GM18867 (cell line): ENCODE results near the gene NCOA3.
"Not testable (repeated sequence)": the region's sequence is repeated elsewhere in the genome, so short reads cannot be mapped to it uniquely, and the experiment has no call there.

ENCODE experiments used
- ATAC-seq: cut with Tn5 transposase; IDR thresholded peaks from one replicate; pipeline ENCODE4 v1.9.1; 2021; ENCODE audit warnings: mild to moderate bottlenecking, moderate library complexity; ENCODE audit not compliant: unreplicated experiment

Gene NCOA3

GRCh38 chr20:47468290-47469050 is 33.2 kb upstream of the NCOA3 start:
- peak; percentile 67 for ATAC-seq

GRCh38 chr20:47475419-47476044 is 26.2 kb upstream of the NCOA3 start:
- no peak for ATAC-seq

DNA sequence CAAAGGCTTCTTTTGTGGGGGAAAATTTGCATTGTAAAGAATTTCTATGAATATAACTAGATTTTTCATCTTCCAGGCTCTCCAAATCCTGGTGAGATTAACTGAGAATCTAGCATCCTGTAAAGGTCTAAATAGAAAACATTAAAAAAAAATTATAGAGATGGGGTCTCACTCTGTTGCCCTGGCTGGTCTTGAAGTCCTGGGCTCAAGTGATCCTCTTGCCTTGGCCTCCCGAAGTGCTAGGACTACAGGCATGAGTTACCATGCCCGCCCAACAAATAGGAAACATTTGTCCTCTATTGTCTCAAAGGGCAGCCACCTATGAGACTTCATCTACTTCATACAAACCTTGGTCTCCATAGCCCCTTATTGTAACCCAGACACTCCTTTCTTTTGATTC is 25.2 kb upstream of the NCOA3 start:
- no peak for ATAC-seq

GRCh38 chr20:47479093-47479492 is 22.6 kb upstream of the NCOA3 start:
- no peak for ATAC-seq

DNA sequence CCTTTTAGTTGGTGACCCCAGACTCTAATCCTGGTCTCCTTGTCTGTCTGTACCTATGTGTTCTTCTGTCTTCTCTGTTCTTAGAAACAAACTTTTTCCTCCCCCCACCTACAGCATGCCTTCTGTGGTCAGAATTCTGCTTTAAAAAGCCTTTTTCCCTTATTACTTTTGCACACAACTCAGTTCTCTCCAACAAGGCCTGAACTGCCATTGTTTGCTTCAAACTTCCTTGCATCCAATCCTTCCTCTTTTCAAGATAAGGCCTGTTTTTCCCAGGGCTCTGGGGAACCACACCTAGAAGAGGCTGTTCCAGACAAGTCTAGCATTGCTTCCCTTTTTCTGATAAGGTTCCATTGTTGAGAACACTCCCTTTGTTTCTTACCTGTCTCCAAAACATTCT is 22.2 kb upstream of the NCOA3 start:
- no peak for ATAC-seq

DNA sequence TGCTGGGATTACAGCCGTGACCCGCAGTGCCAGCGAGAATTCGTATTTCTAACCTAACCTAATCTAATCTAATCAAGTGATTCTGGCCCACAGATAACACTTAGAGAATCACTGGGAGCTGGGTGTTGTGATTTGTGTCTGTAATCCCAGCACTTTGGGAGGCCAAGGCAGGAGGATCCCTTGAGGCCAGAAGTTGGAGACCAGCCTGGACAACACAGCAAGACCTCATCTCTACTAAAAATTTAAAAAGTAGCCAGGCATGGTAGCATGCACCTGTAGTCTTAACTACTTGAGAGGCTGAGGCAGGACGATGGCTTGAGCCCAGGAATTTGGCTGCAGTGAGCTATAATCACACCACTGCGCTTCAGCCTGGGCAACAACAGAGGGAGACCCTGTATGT is 21.4 kb upstream of the NCOA3 start:
- ATAC-seq = no peak

DNA sequence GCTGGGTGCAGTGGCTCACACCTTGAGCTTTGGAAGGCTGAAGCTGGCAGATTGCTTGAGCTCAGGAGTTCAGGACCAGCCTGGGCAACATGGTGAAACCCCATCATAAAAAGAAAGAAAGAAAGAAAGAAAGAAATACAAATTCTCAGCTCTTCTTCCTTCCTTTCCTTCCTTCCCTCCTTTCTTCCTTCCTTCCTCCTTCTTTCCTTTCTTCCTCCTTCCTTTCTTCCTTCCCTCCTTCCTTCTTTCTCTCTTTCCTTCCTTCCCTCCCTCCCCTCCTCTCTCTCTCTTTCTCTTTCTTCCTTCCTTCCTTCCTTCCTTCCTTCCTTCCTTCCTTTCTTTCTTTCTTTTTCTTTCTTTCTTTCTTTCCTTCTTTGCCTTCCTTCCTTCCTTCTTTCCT is 21.0 kb upstream of the NCOA3 start:
- no peak for ATAC-seq

DNA sequence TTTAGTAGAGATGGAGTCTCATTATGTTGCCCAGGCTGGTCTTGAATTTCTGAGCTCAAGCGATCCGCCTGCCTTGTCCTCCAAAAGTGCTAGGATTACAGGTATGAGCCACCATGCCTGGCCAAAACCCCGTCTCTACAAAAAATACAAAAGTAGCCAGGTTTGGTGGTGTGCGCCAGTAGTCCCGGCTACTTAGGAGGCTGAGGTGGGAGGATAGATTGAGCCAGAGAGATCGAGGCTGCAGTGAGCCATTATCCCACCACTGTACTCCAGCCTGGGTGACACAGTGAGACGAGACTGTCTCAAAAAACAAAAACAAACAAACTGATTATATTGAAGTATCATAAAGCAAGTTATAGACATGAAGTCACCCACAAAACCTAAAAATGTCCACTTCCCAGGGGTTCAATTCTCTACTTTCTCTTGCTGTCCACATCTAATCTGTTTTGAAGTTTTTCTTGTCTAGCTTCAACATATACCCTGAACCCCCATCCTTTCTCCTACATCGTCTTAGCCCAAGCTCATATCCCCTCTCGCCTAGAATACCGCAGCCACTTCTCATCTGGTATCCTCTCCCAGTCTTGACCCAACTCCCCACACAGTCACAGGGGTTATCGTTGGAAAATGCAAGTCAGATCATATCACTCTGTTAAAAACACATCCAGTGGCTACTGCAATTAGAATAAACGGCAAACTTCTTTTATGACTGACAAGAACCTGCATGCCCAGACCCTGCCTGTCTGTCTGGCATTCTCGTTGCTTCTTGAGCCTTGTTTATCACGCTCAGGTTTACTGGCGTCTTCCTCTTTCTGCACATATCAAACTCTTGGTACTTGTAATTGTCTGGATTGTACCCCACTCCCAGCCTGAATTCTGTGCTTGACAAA is 20.1 kb upstream of the NCOA3 start:
- no peak for ATAC-seq

DNA sequence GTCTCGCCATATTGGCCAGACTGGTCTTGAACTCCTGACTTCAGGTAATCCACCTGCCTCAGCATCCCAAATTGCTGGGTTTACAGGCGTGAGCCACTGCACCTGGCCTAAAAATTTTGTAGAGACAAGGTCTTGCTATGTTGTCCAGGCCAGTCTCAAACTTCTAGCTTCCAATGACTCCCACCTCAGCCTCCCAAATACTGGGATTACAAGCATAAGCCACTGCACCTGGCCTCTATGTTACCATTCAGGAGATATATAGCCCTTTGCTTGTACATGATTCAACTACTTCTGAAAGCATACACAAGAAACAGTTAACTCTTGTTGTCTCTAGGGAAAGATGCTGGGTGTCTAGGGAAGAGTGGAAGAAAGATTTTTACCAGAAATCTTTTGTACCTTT is 19.0 kb upstream of the NCOA3 start:
- ATAC-seq = no peak

- ATAC-seq = no peak
Observed at GRCh38 chr20:47484303-47484702, 17.4 kb upstream of the NCOA3 start.

- peak; percentile 70 for ATAC-seq
Observed at GRCh38 chr20:47487175-47487917, 14.3 kb upstream of the NCOA3 start.

GRCh38 chr20:47489448-47489872 is 12.2 kb upstream of the NCOA3 start:
- no peak for ATAC-seq

DNA sequence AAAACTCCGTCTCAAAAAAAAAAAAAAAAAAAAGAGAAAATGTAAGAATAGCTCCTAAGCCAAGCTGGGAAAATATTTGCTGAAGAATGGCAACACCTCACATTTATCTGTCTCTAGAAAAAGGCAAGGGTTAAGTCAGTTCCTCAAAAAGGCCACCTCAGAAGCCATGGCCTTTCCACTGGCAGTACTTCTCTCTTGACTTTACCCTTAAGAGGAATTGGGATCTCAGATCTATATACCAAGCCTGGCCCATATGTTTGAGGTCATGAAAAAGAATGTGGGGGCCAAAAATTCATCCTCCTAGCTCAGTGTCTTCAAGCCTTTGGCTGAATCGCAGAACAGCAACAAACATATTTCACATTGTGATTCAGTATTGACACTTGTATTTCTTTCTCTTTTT is 10.9 kb upstream of the NCOA3 start:
- no peak for ATAC-seq

DNA sequence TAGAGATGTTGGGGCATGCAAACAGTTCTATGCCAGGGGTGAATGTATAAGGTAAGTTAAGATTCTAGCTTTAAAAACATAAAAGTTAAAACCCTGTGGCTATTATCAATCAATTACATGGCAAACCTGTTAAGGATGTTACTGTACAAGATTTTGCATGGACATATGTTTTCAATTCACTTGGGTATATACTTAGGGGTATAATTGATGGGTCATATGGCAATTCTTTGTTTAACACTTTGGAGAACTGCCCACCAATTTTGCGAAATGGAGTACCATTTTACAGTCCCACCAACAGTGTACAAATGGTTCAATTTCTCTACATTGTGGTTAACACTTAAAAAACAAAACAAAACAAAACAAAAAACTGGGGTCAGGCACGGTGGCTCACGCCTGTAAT is 9.4 kb upstream of the NCOA3 start:
- ATAC-seq = no peak

- ATAC-seq = no peak
Observed at GRCh38 chr20:47493175-47493962, 8.3 kb upstream of the NCOA3 start.

GRCh38 chr20:47493963-47494293 is 7.8 kb upstream of the NCOA3 start:
- ATAC-seq = no peak

GRCh38 chr20:47494606-47495005 is 7.1 kb upstream of the NCOA3 start:
- ATAC-seq = not testable (repeated sequence)

DNA sequence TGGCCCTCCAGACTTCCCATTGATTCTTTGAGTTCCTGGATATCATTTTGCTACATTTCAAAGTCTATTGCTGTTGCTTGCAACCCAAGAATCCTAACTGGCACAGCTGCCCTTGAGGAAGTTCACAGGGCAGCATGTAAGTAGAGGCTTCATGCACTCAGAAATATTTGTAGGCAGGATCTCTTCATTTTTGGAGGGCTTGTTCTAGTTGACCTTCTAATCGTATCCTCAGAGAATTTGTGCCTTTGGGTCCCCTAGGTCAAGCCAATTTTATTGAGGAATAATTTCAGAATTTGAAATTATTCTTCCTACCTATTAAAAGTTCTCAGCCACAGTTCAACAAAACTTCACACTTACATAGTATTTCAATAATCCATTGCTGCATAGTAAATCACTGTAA is 5.6 kb upstream of the NCOA3 start:
- no peak for ATAC-seq

GRCh38 chr20:47498606-47499005 is 3.1 kb upstream of the NCOA3 start:
- ATAC-seq = no peak

DNA sequence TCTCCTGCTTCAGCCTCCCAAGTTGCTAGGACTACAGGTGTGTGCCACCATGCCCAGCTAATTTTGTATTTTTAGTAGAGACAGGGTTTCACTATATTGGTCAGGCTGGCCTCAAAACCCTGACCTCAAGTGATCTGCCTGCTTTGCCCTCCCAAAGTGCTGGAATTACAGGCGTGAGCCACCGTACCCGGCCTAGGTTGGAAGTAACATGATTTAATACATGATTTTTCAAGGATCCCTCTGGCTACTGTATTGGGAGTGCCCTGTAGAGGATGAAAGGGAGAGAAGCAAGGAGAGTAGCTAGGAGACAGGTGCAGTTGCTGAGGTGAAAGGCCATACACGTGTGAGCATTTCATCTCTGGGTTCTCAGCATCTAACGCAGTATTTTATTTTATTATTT is 2.6 kb upstream of the NCOA3 start:
- no peak for ATAC-seq
